Right ventricle myocardium inferior (tissue), 1 donor: Measurements from ENCODE around the gene LIMA1. TPM values are rescaled to one million over a fixed set of nuclear protein-coding genes. Genes with fewer than 3 reads are reported as not detected.

Experiments
- ATAC-seq: fragments of 200-7000 bp; cut with Tn5 transposase; one replicate; pipeline ENCODE4 v1.9.1; 2020; ENCODE audit warnings: mild to moderate bottlenecking, moderate library complexity
- DNase-seq: peaks from one replicate; pipeline ENCODE4 v3.0.0; 2021; ENCODE audit errors: missing footprints
- intact Hi-C: fragments of 100-400 bp; cut with DNase I; formaldehyde crosslinking; loops from one replicate; pipeline ENCODE4 v1.11.0; 2022
- total RNA-seq: library from RNA; stranded (reverse); fragmentation: NEBNext Ultra II Directional; extraction: Animal tissue kit (Norgen Biotek cat#: 25700); gene quantifications from one replicate; pipeline ENCODE4 v1.2.1, GENCODE V29; 2021
- donor health status: DM: no; HTN: yes; CAD: no; lungs with severe emphysema.

Gene LIMA1
- total RNA-seq, 1 donor from 2014 or later: 16.7 TPM

GRCh38 chr12:50201987-50202521 lies 81.3 kb downstream of the LIMA1 start:
- intact Hi-C loops: no loop called here
- DNase-seq (no peak), ATAC-seq (no peak)

DNA sequence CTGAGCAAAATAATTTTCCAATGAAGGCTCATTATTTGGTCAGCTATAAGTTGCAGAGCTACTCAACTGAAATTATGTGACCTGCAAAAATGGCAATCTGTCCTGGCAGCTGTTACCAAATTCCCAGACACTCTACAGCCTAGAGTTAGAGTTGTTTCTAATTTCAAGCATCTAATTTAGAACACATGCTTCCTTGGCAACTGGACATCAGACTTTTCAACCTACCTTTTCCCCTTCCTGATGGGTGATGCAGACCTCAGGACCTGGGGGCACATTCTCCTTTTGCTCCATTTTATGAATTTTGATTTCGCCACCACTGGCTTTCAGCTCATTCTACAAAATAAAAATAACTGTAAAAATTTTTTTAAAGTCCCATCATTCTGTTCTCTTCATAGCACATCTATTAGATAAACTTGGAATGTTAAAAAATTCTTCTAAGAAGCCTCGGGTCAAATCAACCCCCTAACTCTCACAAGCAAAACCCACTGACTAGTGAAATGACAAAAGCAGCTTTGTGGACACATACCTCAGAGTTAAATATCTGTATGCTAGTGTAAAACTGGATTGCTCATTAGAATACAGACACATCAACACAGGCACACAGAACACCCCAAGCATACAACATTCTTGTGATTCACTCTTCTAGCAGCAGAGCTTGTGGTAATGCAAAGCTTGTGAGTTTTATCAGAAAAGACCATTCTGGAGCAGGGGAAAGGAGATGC lies 82.6 kb downstream of the LIMA1 start:
- intact Hi-C loops: no loop called here
- ATAC-seq: no peak
- no peak for DNase-seq

GRCh38 chr12:50198829-50199228 lies 84.5 kb downstream of the LIMA1 start:
- intact Hi-C loops: no loop called here
- no peak for ATAC-seq
- DNase-seq: no peak

DNA sequence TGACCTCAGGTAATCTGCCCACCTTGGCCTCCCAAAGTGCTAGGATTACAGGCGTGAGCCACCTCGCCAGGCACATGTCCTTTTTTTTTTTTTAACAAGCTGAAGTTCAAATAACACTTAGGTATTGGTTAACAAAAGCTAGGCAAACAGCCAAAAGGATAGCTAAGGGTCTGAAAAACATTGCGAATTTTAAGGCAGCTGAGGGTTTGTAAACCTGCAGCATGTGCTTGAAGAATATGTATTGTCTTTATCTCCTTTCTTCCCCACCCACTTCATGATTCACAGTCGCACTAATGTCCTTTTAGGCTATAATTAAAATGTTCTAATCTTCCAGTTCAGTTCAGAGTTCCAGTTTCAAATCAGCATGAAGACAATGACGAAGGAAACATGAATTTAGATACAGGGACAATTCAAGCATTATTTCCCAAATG lies 86.0 kb downstream of the LIMA1 start:
- intact Hi-C loops: no loop called here
- DNase-seq (no peak), ATAC-seq (no peak)

GRCh38 chr12:50196537-50196936 lies 86.8 kb downstream of the LIMA1 start:
- no peak for ATAC-seq
- intact Hi-C loops: no loop called here
- no peak for DNase-seq

GRCh38 chr12:50195832-50196231 lies 87.5 kb downstream of the LIMA1 start:
- ATAC-seq: no peak
- DNase-seq: no peak
- intact Hi-C loops: no loop called here

DNA sequence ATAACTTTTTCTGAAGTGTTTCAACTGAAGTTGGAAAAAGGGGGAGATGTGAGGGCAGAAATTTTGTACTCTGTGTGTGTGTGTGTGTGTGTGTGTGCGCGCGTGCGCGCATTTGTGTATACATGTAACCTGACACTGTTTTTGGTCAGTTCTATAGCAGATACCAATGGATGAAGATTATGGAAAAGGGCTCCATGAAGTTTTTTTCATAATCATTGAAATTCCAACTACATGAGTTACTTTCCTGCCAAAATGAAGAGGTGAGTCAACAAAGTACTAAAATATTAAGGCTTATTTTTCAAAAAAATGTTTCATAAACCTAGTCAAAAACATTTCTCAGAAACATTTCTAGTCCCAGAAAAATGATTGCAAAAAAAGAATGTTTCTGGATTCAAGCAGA lies 90.4 kb downstream of the LIMA1 start:
- DNase-seq: no peak
- no peak for ATAC-seq
- intact Hi-C loops: no loop called here

GRCh38 chr12:50192236-50192635 lies 91.1 kb downstream of the LIMA1 start:
- ATAC-seq (no peak), DNase-seq (no peak)
- intact Hi-C loops: no loop called here

GRCh38 chr12:50190859-50191258 lies 92.5 kb downstream of the LIMA1 start:
- ATAC-seq (no peak), DNase-seq (no peak)
- intact Hi-C loops: no loop called here

- ATAC-seq: no peak
- no peak for DNase-seq
- intact Hi-C loops: loop anchor here (10.0 kb wide), 1 partner anchor 126 kb away; no protein-coding TSS in a partner anchor
Measured at GRCh38 chr12:50188875-50189575, 94.3 kb downstream of the LIMA1 start.

DNA sequence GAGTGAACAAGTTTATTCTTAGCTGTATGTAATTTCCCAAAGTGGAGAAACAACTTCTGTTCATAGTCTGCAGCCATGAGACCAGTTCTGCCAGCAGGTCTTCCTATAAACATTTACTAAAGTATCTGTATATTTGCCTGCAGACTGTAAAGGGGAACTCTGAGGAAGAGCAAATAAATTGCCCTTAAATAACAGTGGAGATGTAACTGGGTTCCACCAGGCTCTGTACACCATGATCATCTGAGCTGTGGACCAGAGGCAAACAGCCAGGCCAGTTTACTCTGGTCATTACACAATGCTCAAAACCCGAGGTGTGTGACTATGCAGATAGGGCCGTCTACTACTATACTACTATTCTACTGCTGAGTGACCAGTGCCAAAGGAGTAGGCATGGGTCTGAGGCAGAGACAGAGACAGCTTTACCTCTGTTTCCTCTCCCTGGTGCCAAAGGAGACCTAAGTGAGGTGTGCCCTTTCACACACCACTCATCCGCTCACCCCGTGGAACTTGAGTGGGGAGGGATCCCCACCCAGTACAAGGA lies 95.0 kb downstream of the LIMA1 start:
- peak; percentile 26 for ATAC-seq
- intact Hi-C loops: loop anchor here (10.0 kb wide), 1 partner anchor 126 kb away; no protein-coding TSS in a partner anchor
- no peak for DNase-seq

DNA sequence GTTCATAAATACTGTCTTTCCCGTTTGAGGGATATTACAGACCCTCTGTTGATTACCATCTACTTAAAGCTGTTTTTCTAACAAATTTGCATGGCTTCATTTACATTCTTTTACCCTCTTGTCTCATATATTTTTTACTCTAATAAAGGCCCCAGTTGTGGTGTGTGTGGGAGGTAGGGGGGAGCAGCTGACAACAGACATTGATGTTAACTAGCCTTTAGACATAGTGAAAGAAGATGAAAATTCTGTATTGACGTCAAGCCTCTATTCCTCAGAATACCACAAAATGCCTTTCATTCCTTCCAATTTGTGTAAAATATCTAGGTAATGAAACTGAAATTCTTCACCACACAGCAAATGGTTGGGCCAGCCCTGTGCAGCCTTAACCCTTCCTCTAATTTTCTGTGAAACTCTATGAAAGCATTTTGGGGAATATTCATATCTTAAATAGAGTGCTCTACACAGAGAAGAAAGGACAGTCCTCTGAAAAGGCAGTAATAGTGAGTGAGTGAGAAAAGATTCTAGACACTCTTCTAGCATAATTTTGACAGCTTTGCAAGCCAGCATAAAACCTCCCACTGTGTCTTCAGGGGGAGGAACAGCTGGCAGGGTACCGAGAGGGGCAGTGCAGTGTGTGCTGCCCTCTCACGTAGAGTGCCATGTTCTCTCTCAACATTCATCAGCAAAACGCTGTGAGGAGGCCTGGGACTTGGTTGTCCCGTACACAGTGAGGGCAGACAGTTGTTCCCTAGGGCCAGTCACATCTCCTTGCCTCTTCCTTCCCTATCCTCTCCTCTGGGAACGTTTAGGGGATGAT lies 96.0 kb downstream of the LIMA1 start:
- ATAC-seq (peak; percentile 20), DNase-seq (no peak)
- intact Hi-C loops: loop anchor here (10.0 kb wide), 1 partner anchor 128 kb away; no protein-coding TSS in a partner anchor

DNA sequence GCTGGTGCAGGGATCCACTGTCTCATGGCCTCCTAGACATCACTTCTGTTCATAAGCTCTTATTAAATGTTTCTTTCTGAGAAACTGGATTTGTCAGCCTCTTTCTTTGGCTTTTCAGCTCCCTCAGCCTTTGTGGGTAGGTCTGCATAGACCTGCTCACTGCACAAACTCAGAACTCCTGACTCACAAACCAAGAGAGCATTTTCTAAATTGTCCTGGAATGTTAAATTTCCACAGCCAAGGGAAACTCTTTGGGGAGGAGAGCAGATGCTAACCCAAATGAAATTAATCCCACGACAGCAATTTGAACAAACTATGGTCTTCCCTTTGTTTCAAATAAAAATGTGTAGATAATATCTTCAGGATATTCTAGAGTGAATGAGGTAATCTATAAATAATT lies 96.6 kb downstream of the LIMA1 start:
- ATAC-seq: no peak
- intact Hi-C loops: loop anchor here (10.0 kb wide), 1 partner anchor 128 kb away; no protein-coding TSS in a partner anchor
- no peak for DNase-seq

- intact Hi-C loops: loop anchor here (10.0 kb wide), 1 partner anchor 129 kb away; no protein-coding TSS in a partner anchor
- DNase-seq (no peak), ATAC-seq (no peak)
Measured at GRCh38 chr12:50185970-50186663, 97.2 kb downstream of the LIMA1 start.

- intact Hi-C loops: loop anchor here (10.0 kb wide), 1 partner anchor 129 kb away; no protein-coding TSS in a partner anchor
- ATAC-seq: no peak
- DNase-seq: no peak
Measured at GRCh38 chr12:50185301-50185895, 97.9 kb downstream of the LIMA1 start.

DNA sequence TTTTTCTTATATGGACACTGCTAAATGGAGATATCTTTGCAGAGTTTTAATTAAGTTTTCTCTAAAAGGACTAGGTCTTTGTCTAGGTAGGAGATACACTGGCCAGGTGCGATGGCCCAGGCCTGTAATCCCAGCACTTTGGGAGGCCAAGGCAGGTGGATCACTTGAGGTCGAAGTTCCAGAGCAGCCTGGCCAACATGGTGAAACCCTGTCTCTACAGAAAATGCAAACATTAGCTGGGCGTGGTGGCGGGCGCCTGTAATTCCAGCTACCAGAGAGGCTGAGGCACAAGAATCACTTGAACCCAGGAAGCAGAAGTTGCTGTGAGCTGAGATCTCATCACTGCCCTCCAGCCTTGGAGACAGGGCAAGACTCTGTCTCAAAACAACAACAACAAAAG lies 99.1 kb downstream of the LIMA1 start:
- ATAC-seq (no peak), DNase-seq (no peak)
- intact Hi-C loops: loop anchor here (10.0 kb wide), 1 partner anchor 131 kb away; no protein-coding TSS in a partner anchor

DNA sequence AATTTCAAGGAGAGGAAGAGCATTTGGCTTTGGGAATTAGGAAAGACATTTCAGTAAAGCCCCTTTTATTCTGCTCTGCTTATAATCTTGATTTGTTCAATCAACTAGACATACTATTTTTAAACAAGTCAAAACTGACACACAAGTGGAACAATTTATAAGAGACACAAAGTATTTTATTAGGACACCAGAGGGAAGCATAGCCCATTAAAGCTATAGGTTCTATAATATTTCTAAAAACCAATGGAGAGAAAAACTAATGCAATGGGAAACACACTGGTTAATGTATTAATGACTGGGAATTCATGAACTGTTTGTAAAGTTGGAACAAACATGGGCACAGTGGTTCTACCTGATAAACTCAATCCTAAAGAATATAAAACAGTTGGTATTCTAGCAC lies 100.9 kb downstream of the LIMA1 start:
- DNase-seq (no peak), ATAC-seq (no peak)
- intact Hi-C loops: loop anchor here (10.0 kb wide), 1 partner anchor 132 kb away; no protein-coding TSS in a partner anchor

GRCh38 chr12:50181691-50182090 lies 101.6 kb downstream of the LIMA1 start:
- DNase-seq (no peak), ATAC-seq (no peak)
- intact Hi-C loops: loop anchor here (10.0 kb wide), 1 partner anchor 133 kb away; no protein-coding TSS in a partner anchor
